Kidney (tissue), 14 donors: ENCODE measurements around the gene TNRC18. TPM values are rescaled to one million over a fixed set of nuclear protein-coding genes. Genes with fewer than 3 reads are reported as not detected.

Experiments used
- DNase-seq, 5 donors: peaks; one replicate each; pipeline ENCODE4 v3.0.0-alpha.2; 2013 to 2020
- FAIRE-seq: peaks from 2 replicates; lab custom pipeline; 2012; peaks lifted over from hg19 to GRCh38; lab: Jason Lieb, UNC
- H3K27ac ChIP-seq, 2 donors: one replicate each; pipeline ENCODE4 v1.7.0; 2013; ENCODE audit warnings: low read depth in 2 of 2, low read length in 2 of 2, inconsistent platforms in 1 of 2
- H3K27me3 ChIP-seq: one replicate; pipeline ENCODE4 v1.7.1; 2013; ENCODE audit warnings: low read length, inconsistent platforms; ENCODE audit not compliant: control insufficient read depth, insufficient read depth
- H3K36me3 ChIP-seq, 3 donors: one replicate each; pipeline versions ENCODE4 v1.7.0 to v1.7.1; 2013; ENCODE audit warnings: low read length in 3 of 3, control low read depth in 1 of 3, inconsistent platforms in 1 of 3; ENCODE audit not compliant: insufficient read depth in 3 of 3, control insufficient read depth in 2 of 3
- H3K4me1 ChIP-seq, 3 donors: one replicate each; pipeline versions ENCODE4 v1.7.0 to v1.7.1; 2013; ENCODE audit warnings: low read length in 3 of 3, inconsistent platforms in 1 of 3, low read depth in 1 of 3; ENCODE audit not compliant: control insufficient read depth in 2 of 3, insufficient read depth in 2 of 3
- H3K4me3 ChIP-seq, 3 donors: one replicate each; pipeline versions ENCODE4 v1.7.0 to v1.8.1; 2013; ENCODE audit warnings: low read length in 3 of 3, control low read depth in 1 of 3, inconsistent platforms in 1 of 3
- H3K9ac ChIP-seq, 3 donors: one replicate each; pipeline versions ENCODE4 v1.7.0 to v1.7.1; 2013; ENCODE audit warnings: low read length in 3 of 3, control low read depth in 1 of 3, inconsistent platforms in 1 of 3
- H3K9me3 ChIP-seq, 3 donors: one replicate each; pipeline versions ENCODE4 v1.7.0 to v1.7.1; 2013; ENCODE audit warnings: low read length in 3 of 3, control low read depth in 1 of 3, inconsistent platforms in 1 of 3; ENCODE audit not compliant: control insufficient read depth in 2 of 3, insufficient read depth in 1 of 3
- intact Hi-C: fragments of 100-400 bp; cut with DNase I; formaldehyde crosslinking; loops from one replicate; pipeline ENCODE4 v1.11.1; 2022
- polyA plus RNA-seq: library from polyadenylated mRNA; stranded (reverse); fragments of 350-450 nt; fragmentation: Illumina TruSeq; extraction: RNeasy Lipid Tissue Mini Kit (QIAGEN cat#74804); gene quantifications from one replicate; pipeline ENCODE4 v1.2.3, GENCODE V29; 2014; ENCODE audit warnings: low read depth, low replicate concordance; ENCODE audit not compliant: insufficient read depth
- total RNA-seq: library from RNA; stranded (reverse); fragmentation: NEBNext Ultra II Directional; extraction: Animal tissue kit (Norgen Biotek cat#: 25700); gene quantifications from one replicate; pipeline ENCODE4 v1.2.1, GENCODE V29; 2021
- TF ChIP-seq, protein P1 (sequence below): IDR thresholded peaks from 3 replicates; pipeline ENCODE4 v1.5.1; 2012; ENCODE audit warnings: mild to moderate bottlenecking, moderate library complexity, borderline replicate concordance; ENCODE audit not compliant: insufficient read depth; ENCODE audit errors: extremely low read depth
- donor health status: control.
- donor health status: control.
- donor health status: control.
- donor health status: control.
- donor health status: control.
- donor health status: DM: yes; HTN: yes; CAD: no.
- donor health status: Normal renal cell carcinoma (clear cell type).

TNRC18 gene
- total and polyA plus RNA-seq, 2 donors from 2014 or later, result 12.5 to 125 TPM

- FAIRE-seq, result no peak
- peaks cover 0 to 16% (median 4%) of the 10 kb centered on the region in 3 donors for H3K4me1 ChIP-seq
- H3K4me3 ChIP-seq, result no peak overlapping the region
- TF ChIP-seq, protein P1, sequence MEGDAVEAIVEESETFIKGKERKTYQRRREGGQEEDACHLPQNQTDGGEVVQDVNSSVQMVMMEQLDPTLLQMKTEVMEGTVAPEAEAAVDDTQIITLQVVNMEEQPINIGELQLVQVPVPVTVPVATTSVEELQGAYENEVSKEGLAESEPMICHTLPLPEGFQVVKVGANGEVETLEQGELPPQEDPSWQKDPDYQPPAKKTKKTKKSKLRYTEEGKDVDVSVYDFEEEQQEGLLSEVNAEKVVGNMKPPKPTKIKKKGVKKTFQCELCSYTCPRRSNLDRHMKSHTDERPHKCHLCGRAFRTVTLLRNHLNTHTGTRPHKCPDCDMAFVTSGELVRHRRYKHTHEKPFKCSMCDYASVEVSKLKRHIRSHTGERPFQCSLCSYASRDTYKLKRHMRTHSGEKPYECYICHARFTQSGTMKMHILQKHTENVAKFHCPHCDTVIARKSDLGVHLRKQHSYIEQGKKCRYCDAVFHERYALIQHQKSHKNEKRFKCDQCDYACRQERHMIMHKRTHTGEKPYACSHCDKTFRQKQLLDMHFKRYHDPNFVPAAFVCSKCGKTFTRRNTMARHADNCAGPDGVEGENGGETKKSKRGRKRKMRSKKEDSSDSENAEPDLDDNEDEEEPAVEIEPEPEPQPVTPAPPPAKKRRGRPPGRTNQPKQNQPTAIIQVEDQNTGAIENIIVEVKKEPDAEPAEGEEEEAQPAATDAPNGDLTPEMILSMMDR, result no peak
- no peaks in the 10 kb centered on the region for H3K36me3 ChIP-seq
- H3K9me3 ChIP-seq, result peaks cover 0 to 6% (median 0%) of the 10 kb centered on the region in 3 donors
- H3K27me3 ChIP-seq, result no peaks in the 10 kb centered on the region
- intact Hi-C loops, result no loop called here
- no peak overlapping the region for H3K27ac ChIP-seq
- no peak for DNase-seq
- H3K9ac ChIP-seq, result no peak overlapping the region
Measured at GRCh38 chr7:5433181-5433580, 9.5 kb upstream of the TNRC18 start.

DNA sequence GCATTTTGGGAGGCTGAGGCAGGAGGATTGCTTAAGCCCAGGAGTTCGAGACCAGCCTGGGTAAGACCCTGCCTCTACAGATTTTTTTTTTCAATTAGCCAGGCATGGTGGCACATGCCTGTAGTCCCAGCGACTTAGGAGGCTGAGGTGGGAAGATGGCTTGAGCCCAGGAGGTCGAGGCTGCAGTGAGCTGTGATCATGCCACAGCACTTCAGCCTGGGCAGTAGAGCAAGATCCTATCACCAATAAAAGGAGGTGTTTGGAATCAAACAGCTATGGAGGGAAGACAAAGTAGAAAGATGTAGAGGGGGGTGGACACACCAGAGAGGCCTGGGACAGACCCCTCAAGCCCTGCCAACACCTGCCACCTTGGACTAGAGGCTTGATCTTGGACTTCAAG, 9.1 kb upstream of the TNRC18 start:
- TF ChIP-seq, protein P1, result no peak
- FAIRE-seq (no peak), DNase-seq (no peak)
- no peak overlapping the region for H3K27ac ChIP-seq
- no peaks in the 10 kb centered on the region for H3K36me3 ChIP-seq
- no peak overlapping the region for H3K4me3 ChIP-seq
- intact Hi-C loops, result no loop called here
- no peaks in the 10 kb centered on the region for H3K27me3 ChIP-seq
- peaks cover 0 to 17% (median 4%) of the 10 kb centered on the region in 3 donors for H3K4me1 ChIP-seq
- H3K9ac ChIP-seq, result no peak overlapping the region
- H3K9me3 ChIP-seq, result peaks cover 0 to 4% (median 0%) of the 10 kb centered on the region in 3 donors

- peaks cover 0 to 17% (median 4%) of the 10 kb centered on the region in 3 donors for H3K4me1 ChIP-seq
- no peak for FAIRE-seq
- intact Hi-C loops, result no loop called here
- TF ChIP-seq, protein P1, result no peak
- H3K4me3 ChIP-seq, result peak overlapping the region in 1 of 3 donors; percentile 30
- no peak for DNase-seq
- H3K27ac ChIP-seq, result no peak overlapping the region
- H3K9me3 ChIP-seq, result no peaks in the 10 kb centered on the region
- no peaks in the 10 kb centered on the region for H3K36me3 ChIP-seq
- H3K9ac ChIP-seq, result no peak overlapping the region
- H3K27me3 ChIP-seq, result no peaks in the 10 kb centered on the region
Measured at GRCh38 chr7:5431560-5432015, 8.0 kb upstream of the TNRC18 start.

DNA sequence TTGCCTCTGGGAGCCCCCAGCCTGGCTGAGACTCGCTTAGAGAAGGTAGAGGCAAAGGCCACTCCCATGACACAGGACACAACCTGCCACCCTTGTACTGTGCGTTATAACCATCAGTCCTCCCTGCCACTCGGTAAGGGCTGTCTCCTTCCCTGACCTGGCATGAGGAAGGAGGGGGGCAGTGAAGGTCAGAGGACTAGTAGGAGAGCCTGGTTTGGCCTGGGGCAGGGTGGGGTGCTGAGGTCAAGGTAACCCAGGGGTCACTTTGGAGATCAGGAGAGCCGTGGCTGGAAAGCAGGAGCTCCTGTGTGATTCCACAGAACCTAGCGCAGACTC, 6.9 kb upstream of the TNRC18 start:
- FAIRE-seq, result no peak
- Histone ChIP-seq H3K4me1 (peaks cover 0 to 17% (median 4%) of the 10 kb centered on the region in 3 donors), H3K4me3 (no peak overlapping the region), H3K27ac (no peak overlapping the region), H3K9me3 (no peaks in the 10 kb centered on the region), H3K27me3 (no peaks in the 10 kb centered on the region), H3K9ac (peak overlapping the region in 1 of 3 donors; percentile 95), H3K36me3 (no peaks in the 10 kb centered on the region)
- peak in 1 of 5 donors; percentile 70 for DNase-seq
- intact Hi-C loops, result no loop called here
- TF ChIP-seq, protein P1, result no peak
